Sigmoid colon (tissue), 7 donors: ENCODE data around the gene CPZ. TPM values are rescaled to one million over a fixed set of nuclear protein-coding genes. Genes with fewer than 3 reads are reported as not detected.

Experiments
- DNase-seq: peaks from one replicate; pipeline ENCODE4 v3.0.0-alpha.2; 2019
- H3K27ac ChIP-seq, 4 donors: fragments of 200-600 bp; sonication (generic); one replicate each; pipeline ENCODE4 v1.5.1; 2016 to 2019; ENCODE audit warnings: mild to moderate bottlenecking in 1 of 4
- H3K27me3 ChIP-seq, 3 donors: fragments of 200-600 bp; sonication (generic); one replicate each; pipeline ENCODE4 v1.5.1; 2019; ENCODE audit warnings: mild to moderate bottlenecking in 1 of 3
- H3K36me3 ChIP-seq, 4 donors: fragments of 200-600 bp; sonication (generic); one replicate each; pipeline ENCODE4 v1.5.1; 2016 to 2019
- H3K4me1 ChIP-seq, 4 donors: fragments of 200-600 bp; sonication (generic); one replicate each; pipeline ENCODE4 v1.5.1; 2017 to 2019
- H3K4me3 ChIP-seq, 4 donors: fragments of 200-600 bp; sonication (generic); one replicate each; pipeline ENCODE4 v1.5.1; 2017 to 2019; ENCODE audit warnings: mild to moderate bottlenecking in 2 of 4, moderate library complexity in 1 of 4
- H3K9me3 ChIP-seq, 4 donors: fragments of 200-600 bp in 3 of 4; sonication (generic) in 3 of 4; one replicate each; pipeline versions ENCODE4 v1.5.1 to v1.6.1; 2013 to 2019
- CTCF ChIP-seq, 4 experiments: fragments of 450-650 bp in 3 of 4; fragments of 200-600 bp in 1 of 4; IDR thresholded peaks; one replicate each; pipeline ENCODE4 v1.5.1; 2016 to 2019; ENCODE audit warnings: antibody characterized with exemption in 4 of 4, mild to moderate bottlenecking in 3 of 4, moderate library complexity in 2 of 4
- EP300 ChIP-seq, 4 donors: sonication (generic); formaldehyde crosslinking; IDR thresholded peaks; one replicate each; pipeline ENCODE4 v1.6.1; 2017; ENCODE audit warnings: antibody characterized with exemption in 4 of 4
- POLR2A ChIP-seq, 2 donors: fragments of 450-650 bp; IDR thresholded peaks; one replicate each; pipeline ENCODE4 v1.6.1; 2016; ENCODE audit warnings: antibody characterized with exemption in 2 of 2, mild to moderate bottlenecking in 2 of 2, moderate library complexity in 2 of 2
- POLR2AphosphoS5 ChIP-seq, 4 donors: sonication (generic); formaldehyde crosslinking; IDR thresholded peaks; one replicate each; pipeline ENCODE4 v1.6.1; 2017; ENCODE audit warnings: antibody characterized with exemption in 4 of 4
- WGBS, 2 donors: extraction: QIAGEN DNeasy Blood & Tissue Kit; methylation state at CpG; one replicate each; pipeline ENCODE4 v1.1.7; 2013; 5-methylcytosine and 5-hydroxymethylcytosine counted together
- intact Hi-C: fragments of 100-400 bp; cut with DNase I; formaldehyde crosslinking; loops from one replicate; pipeline ENCODE4 v1.15.1; 2023
- polyA plus RNA-seq, 3 donors: library from polyadenylated mRNA; stranded (reverse); fragments of 200-250 nt; gene quantifications; one replicate each; pipeline ENCODE4 v1.2.3, GENCODE V29; 2013
- total RNA-seq, 4 donors: library from RNA; depleted of rRNA; stranded (reverse); fragments of >200 nt; gene quantifications; one replicate each; pipeline ENCODE4 v1.1.0, GENCODE V29; 2016
- donor health status: healthy with polysubstance abuse.
- donor health status: Bipolar disorder and iron deficiency.
- donor health status: healthy.

CPZ gene
- total and polyA plus RNA-seq, 7 donors = 0.46 to 8.3 (median 1.8) TPM

- Histone ChIP-seq H3K27ac (no peak overlapping the region), H3K4me3 (no peak overlapping the region), H3K36me3 (no peaks in the 10 kb centered on the region), H3K4me1 (no peaks in the 10 kb centered on the region), H3K9me3 (no peaks in the 10 kb centered on the region), H3K27me3 (no peaks in the 10 kb centered on the region)
- TF ChIP-seq POLR2AphosphoS5 (IDR thresholded peaks at IDR 0.05) = no peak
- peak; percentile 57 for DNase-seq
- intact Hi-C loops = no loop called here
- WGBS, 2 donors = 80 to 81% methylated on average over 32 of the region's 32 CpGs
Measured at GRCh38 chr4:8544741-8545438, 47.7 kb upstream of the CPZ start.

- no peak overlapping the region for H3K4me3 ChIP-seq
- no peak for DNase-seq
- H3K27me3 ChIP-seq = no peaks in the 10 kb centered on the region
- H3K9me3 ChIP-seq = no peaks in the 10 kb centered on the region
- intact Hi-C loops = no loop called here
- H3K4me1 ChIP-seq = no peaks in the 10 kb centered on the region
- 74 to 83% methylated on average over 9 of the region's 9 CpGs for WGBS, 2 donors
- no peaks in the 10 kb centered on the region for H3K36me3 ChIP-seq
- H3K27ac ChIP-seq = no peak overlapping the region
- TF ChIP-seq POLR2A (IDR thresholded peaks at IDR 0.05) (no peak), EP300 (IDR thresholded peaks at IDR 0.05) (no peak), POLR2AphosphoS5 (IDR thresholded peaks at IDR 0.05) (no peak), CTCF (IDR thresholded peaks at IDR 0.05) (no peak)
Measured at GRCh38 chr4:8545439-8545765, 47.2 kb upstream of the CPZ start.

GRCh38 chr4:8546766-8547107 lies 45.8 kb upstream of the CPZ start:
- no peaks in the 10 kb centered on the region for H3K9me3 ChIP-seq
- H3K27ac ChIP-seq = no peak overlapping the region
- no peak for TF ChIP-seq CTCF (IDR thresholded peaks at IDR 0.05)
- TF ChIP-seq POLR2AphosphoS5 (IDR thresholded peaks at IDR 0.05) = no peak
- H3K27me3 ChIP-seq = no peaks in the 10 kb centered on the region
- 74 to 82% methylated on average over 8 of the region's 8 CpGs for WGBS, 2 donors
- DNase-seq = peak; percentile 26
- no peak overlapping the region for H3K4me3 ChIP-seq
- H3K4me1 ChIP-seq = no peaks in the 10 kb centered on the region
- H3K36me3 ChIP-seq = no peaks in the 10 kb centered on the region
- intact Hi-C loops = loop anchor here (1.0 kb wide), 1 partner anchor 78 kb away; no protein-coding TSS in a partner anchor

GRCh38 chr4:8547108-8547911 lies 45.3 kb upstream of the CPZ start:
- intact Hi-C loops = loop anchor here (1.0 kb wide), 1 partner anchor 79 kb away; no protein-coding TSS in a partner anchor
- peak in 3 of 4 experiments; percentile 4 to 32 (median 17) for TF ChIP-seq CTCF (IDR thresholded peaks at IDR 0.05)
- TF ChIP-seq EP300 (IDR thresholded peaks at IDR 0.05) = no peak
- TF ChIP-seq POLR2AphosphoS5 (IDR thresholded peaks at IDR 0.05) = no peak

GRCh38 chr4:8547912-8548730 lies 44.4 kb upstream of the CPZ start:
- Histone ChIP-seq H3K9me3 (no peaks in the 10 kb centered on the region), H3K36me3 (no peaks in the 10 kb centered on the region), H3K4me3 (no peak overlapping the region), H3K27me3 (no peaks in the 10 kb centered on the region), H3K27ac (no peak overlapping the region), H3K4me1 (no peaks in the 10 kb centered on the region)
- no peak for TF ChIP-seq POLR2AphosphoS5 (IDR thresholded peaks at IDR 0.05)
- intact Hi-C loops = loop anchor here (1.0 kb wide), 1 partner anchor 80 kb away; no protein-coding TSS in a partner anchor
- no peak for DNase-seq
- 85 to 90% methylated on average over 16 of the region's 16 CpGs for WGBS, 2 donors

More at GRCh38 chr4:8547108-8547911, 45.3 kb upstream of the CPZ start:
- Histone ChIP-seq H3K4me3 (no peak overlapping the region), H3K9me3 (no peaks in the 10 kb centered on the region), H3K27ac (no peak overlapping the region), H3K27me3 (no peaks in the 10 kb centered on the region), H3K4me1 (no peaks in the 10 kb centered on the region), H3K36me3 (no peaks in the 10 kb centered on the region)
- no peak for DNase-seq
- 56 to 57% methylated on average over 16 of the region's 16 CpGs for WGBS, 2 donors
